H7 (cell line): ENCODE measurements around the gene CHCHD6. TPM values are rescaled to one million over a fixed set of nuclear protein-coding genes. Genes with fewer than 3 reads are reported as not detected.

Experiments used
- DNase-seq: peaks from one replicate; pipeline ENCODE4 v3.0.0; 2012
- H3K27me3 ChIP-seq: 2 replicates; pipeline ENCODE4 v1.6.0; 2011; ENCODE audit warnings: mild to moderate bottlenecking, low read length; ENCODE audit not compliant: control insufficient read depth, insufficient read depth
- H3K36me3 ChIP-seq: replicated peaks from 2 replicates; pipeline ENCODE4 v1.5.1; 2011; ENCODE audit warnings: low read length; ENCODE audit not compliant: control insufficient read depth, insufficient read depth
- H3K4me3 ChIP-seq: 2 replicates; pipeline ENCODE4 v1.5.1; 2011; ENCODE audit warnings: low read depth, mild to moderate bottlenecking, control low read depth, low read length, moderate library complexity; ENCODE audit not compliant: insufficient read depth
- total RNA-seq: library from RNA; depleted of rRNA; stranded (reverse); fragments of >200 nt; shearing (Covaris generic); gene quantifications from 2 replicates; pipeline ENCODE4 v1.2.3, GENCODE V29; 2014

Gene CHCHD6
- total RNA-seq, 1 experiment from 2014 or later, result 19.5 TPM

DNA sequence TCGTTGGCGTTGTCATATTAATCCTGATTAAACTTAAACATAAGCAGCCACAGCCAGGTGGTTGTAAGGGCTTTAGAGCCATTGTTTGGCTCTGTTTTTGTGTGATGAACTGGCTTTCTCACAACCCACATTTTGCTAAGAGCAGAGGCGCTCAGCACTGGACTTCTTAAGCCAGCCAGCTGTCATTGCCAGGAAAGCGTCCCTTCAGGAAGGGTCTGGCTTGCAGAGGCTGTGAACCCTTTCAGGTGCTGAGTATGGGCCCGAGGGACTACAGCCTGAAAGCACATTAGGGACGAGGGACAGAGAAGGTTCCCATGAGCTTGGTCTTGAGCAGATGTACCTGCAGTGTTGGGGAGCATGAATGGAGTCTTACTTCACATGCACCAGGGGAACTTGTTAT lies 112.3 kb downstream of the CHCHD6 start:
- H3K36me3 ChIP-seq, result no peaks in the 10 kb centered on the region
- H3K27me3 ChIP-seq, result no peaks in the 10 kb centered on the region
- no peak for DNase-seq
- H3K4me3 ChIP-seq, result no peak overlapping the region

DNA sequence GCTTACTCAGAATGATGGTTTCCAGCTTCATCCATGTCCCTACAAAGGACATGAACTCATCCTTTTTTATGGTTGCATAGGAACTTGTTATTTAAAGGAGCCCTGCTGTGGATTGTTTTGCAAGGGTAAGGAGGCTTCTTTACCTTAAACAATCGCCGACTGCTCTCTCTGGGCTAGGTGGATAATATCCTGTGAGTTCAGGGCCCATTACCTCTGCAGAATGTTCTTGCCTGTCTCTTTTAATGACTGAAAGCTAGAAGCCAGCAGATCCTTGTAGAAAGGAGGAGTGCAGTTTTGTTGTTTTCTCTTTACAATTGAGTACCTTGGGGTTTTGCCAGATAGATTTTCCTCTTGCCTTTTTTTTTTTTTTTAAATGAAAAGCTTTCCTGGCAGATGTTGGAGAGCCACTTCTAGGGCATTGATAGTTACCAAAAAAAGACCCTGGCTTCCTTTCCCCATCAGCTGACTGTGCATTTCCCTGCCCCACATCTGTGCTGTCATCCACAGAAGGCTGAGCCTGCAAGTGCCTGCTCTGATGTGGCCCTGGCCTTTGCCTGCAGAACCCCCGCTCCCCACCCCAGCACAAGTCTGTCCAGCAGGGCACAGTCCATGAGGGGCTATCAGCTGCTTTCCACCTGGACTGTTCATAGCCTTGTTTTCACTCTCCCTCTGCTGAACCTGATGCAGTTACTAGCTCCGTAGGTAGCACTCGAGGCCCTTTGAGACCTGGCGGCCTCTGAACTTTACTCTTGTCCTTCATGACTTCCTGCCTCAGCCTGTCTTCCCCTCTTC lies 113.1 kb downstream of the CHCHD6 start:
- H3K27me3 ChIP-seq, result no peaks in the 10 kb centered on the region
- H3K4me3 ChIP-seq, result no peak overlapping the region
- no peak for DNase-seq
- no peaks in the 10 kb centered on the region for H3K36me3 ChIP-seq

DNA sequence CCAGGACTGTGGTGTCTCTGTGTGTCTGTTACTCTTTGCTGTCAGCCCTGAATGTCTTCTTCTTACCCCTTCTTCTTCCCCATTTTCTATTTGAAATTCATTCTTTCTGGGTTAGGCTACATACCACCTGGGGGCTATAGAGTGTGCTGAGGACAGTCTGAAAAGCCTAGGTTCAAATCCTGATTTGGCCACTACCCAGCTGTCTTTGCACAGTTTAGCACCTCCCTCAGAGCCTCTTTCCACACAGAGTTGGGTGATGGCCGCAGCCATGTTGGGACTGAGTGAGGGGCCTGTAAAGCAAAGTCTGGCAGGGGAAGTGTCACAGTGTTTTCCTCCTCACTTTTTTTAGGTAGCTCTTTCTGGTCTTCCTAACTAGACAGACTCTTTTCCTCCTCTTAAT lies 113.7 kb downstream of the CHCHD6 start:
- no peak for DNase-seq
- Histone ChIP-seq H3K4me3 (no peak overlapping the region), H3K36me3 (no peaks in the 10 kb centered on the region), H3K27me3 (no peaks in the 10 kb centered on the region)

DNA sequence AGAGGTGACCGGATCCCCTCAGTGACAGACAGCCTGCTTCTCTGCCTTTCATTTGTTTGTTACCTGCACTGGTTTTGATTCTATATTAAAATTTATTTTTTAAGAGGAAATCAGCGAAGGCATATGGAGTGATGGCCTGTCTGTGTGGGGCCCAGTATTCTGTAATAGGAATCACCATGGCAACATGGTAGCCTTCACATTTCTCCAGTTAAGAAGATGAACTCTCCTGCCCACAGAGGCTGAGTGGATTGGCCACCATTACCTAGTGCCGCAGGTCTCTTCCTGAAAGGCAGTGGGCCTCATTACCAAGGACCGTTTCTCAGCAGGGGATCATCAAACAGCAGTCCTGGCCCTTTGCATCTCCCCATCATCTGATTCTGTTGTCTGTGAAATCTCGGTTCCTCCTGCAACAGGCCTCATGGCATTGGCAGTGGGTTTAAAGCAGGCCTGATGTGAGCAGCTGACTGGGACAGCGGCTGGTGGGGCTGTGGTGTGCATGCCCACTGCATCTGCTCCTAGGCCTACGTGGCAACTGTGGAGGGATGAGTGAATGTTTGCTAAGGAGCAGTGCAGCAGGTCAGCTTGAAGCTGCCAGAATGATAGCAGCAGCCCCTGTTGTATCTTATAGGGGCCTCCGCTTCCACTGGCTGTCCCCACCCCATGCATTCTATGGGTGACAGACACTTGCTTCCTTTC lies 114.5 kb downstream of the CHCHD6 start:
- Histone ChIP-seq H3K27me3 (no peaks in the 10 kb centered on the region), H3K36me3 (no peaks in the 10 kb centered on the region), H3K4me3 (no peak overlapping the region)
- no peak for DNase-seq

DNA sequence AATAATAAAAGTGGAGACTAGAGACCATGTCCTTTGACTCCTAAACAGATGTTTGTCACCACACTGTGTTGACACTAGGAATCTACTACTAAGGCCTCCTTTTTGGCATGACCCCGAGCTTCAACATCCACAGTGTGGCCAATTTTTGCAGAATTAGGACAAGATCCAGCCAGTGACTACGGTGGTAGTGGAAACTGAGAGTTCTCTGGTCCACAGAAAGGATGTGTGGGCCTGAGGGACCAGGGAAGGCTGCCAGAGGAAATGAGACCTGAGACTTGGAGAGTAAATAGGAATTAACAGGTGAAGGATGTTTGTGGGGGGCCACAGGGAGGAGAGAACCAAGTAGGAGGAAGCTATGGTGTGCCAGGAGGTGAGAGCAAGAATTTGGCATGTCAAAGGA lies 122.7 kb downstream of the CHCHD6 start:
- H3K4me3 ChIP-seq, result no peak overlapping the region
- no peak for DNase-seq
- no peaks in the 10 kb centered on the region for H3K27me3 ChIP-seq
- no peaks in the 10 kb centered on the region for H3K36me3 ChIP-seq

DNA sequence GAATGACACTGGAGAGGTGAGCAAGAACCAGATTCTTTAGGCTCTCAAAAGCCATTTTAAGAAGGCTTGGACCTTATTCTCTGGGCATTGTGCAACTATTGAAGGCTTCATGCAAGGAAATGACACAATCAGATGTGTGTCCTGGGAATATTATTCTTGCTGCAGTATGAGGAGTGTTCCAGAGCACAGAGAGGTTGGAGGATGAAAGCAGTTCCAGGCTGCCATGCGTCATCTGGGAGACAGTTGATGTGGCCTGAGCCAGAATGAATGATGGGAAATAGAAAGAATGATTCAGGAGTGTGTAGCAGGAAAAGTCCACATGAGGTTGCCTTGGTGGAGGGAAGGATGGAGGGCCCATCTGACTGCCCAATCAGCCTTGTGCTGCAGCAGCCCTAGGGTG lies 123.1 kb downstream of the CHCHD6 start:
- no peaks in the 10 kb centered on the region for H3K27me3 ChIP-seq
- H3K36me3 ChIP-seq, result no peaks in the 10 kb centered on the region
- DNase-seq, result no peak

DNA sequence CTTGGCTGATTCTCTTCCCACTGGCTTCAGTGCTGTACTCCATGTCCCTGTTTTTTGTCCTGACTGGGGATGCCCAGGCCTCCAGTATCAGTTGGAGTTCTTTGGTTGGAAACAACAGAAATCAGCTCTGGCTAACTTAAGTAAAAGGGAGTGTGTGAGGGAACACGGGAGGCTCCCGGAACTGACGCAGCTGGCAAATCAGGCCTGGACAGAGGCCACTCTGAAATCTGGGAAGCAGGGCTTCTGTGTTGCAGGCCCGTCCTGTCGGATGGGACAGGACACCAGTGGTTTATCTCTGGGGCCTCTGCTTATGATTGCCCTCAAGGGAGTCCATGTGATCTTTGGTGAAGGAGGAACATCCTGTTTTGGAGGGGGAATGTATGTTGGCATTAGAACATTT lies 124.3 kb downstream of the CHCHD6 start:
- Histone ChIP-seq H3K36me3 (no peaks in the 10 kb centered on the region), H3K4me3 (no peak overlapping the region), H3K27me3 (no peaks in the 10 kb centered on the region)
- DNase-seq, result no peak

More for the DNA sequence above, 123.1 kb downstream of the CHCHD6 start:
- no peak overlapping the region for H3K4me3 ChIP-seq

DNA sequence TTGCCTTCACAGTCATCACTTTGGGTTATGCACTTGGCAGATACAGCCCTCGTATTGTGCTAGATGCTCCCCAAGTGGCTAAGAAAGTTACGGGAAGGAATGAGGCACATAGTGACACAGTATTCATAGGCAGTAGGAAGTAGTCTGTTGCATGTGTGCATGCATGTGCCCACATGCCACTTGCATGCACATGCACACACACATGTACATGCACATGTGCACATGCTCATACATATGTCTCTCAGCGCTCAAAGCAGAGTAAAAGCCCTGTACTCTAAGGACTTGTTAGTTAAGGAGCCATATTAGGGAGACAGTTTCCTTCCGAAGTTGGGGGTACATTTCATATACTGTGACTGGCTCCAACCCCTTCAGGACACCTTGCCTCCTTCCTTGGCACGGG lies 128.9 kb downstream of the CHCHD6 start:
- H3K4me3 ChIP-seq, result no peak overlapping the region
- H3K27me3 ChIP-seq, result no peaks in the 10 kb centered on the region
- no peak for DNase-seq
- H3K36me3 ChIP-seq, result no peaks in the 10 kb centered on the region

DNA sequence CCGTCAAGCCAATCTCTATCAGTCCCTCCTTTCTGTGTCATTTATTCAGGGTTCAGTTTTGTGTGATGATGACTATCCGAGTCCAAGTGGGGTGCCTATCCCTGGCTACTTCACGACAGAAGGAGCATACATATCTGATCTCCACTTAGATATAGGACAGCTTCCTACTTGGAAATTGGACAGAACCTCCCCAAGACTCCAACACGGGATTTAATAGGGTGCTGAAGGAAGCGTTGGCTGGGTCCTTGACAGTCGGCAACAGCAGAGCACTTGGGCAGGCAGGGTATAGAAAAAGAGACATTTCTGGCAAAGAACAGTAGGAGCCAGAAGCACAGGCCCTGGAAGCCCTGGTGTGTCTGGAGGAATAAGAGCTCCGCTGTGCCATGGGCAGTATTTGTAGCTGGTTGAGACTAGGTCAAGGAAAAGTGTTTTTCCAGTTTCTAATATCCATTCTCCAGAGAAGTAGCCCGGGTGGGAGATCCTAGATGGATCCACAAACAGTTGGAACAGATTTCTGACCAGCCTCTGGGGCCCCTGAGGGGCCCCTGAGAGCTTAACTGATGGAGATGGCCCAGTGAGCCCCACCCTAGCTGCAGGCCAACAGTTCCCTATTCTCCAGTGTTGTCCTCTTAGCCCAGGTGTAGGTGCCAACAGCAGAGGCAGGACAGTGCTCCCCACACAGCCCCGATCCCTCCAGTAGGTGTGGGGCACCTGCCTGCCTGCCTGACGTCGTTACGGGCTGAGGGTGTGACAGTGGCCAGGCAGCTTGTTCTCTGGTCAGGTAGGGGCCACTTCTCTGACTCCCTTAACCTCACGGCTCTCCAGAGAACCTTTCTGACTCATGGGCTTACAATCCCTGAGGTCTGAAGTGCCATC lies 130.8 kb downstream of the CHCHD6 start:
- no peak for DNase-seq
- no peaks in the 10 kb centered on the region for H3K27me3 ChIP-seq
- H3K36me3 ChIP-seq, result no peaks in the 10 kb centered on the region
- no peak overlapping the region for H3K4me3 ChIP-seq

DNA sequence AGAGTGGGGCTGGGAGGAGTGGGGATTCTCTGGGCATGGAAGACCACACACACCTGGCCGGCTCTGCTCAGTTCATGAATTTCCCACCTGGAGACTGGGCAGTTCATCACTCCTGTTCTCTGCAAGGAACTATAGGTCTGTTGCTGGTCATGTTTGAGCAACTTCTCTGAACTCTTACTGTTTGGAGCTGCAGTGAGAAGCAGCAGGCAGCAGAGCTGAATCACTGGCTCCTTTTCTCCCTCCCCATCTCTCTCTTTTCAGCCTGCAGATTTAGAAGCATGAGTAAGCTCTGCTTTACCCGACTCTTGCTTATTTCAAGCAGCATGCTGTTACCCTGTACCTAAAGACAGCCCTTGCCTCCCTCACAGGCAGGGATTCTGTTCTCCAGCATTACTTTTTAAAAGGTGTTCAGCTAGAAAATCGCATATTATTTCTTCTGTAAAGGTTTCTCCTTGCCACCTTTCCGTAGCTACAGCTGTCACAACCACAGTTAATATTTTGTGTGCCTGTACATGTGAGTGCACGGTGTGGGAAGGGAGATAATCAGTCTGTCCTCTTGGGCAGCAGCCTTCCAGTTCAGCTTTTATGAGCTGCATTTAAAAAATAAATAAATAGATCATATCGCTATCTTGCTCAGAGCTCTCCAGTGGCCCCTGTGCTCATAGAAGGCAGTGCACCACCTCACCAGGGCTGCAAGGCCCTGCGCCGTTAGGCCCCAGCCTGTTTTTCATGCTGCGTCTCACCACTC lies 131.6 kb downstream of the CHCHD6 start:
- H3K36me3 ChIP-seq, result no peaks in the 10 kb centered on the region
- DNase-seq, result no peak
- H3K27me3 ChIP-seq, result no peaks in the 10 kb centered on the region
- H3K4me3 ChIP-seq, result no peak overlapping the region

DNA sequence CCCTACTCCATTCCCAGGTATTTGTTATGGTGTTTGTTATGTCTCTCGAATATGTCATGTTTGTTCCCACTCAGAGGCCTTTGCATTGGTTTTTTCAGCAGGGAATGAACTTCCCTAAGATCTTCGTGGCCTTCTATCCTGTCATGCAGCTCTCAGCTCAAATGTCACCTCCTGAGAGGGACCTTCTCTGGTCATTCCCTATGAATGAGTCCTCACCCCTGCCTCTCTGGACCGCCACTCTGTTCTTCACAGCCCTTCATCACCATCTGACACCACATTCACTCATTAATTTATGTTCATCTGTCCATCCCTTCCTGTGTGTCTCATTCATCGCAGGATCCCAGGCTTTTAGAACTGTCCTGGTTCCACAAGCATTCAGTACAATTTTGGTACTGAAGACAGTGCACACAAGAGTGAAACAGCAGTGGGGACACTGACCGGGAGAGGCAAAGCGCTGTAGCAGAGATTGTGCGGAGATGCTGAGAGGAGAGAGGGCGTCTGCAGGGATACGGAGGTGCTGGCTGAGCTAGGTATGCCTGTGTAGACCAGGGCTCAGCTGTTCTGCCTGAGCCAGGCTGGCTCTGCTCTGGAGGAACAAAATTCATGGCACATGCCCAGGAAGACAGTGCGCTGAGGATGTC lies 132.3 kb downstream of the CHCHD6 start:
- Histone ChIP-seq H3K4me3 (no peak overlapping the region), H3K36me3 (no peaks in the 10 kb centered on the region)
- DNase-seq, result no peak

DNA sequence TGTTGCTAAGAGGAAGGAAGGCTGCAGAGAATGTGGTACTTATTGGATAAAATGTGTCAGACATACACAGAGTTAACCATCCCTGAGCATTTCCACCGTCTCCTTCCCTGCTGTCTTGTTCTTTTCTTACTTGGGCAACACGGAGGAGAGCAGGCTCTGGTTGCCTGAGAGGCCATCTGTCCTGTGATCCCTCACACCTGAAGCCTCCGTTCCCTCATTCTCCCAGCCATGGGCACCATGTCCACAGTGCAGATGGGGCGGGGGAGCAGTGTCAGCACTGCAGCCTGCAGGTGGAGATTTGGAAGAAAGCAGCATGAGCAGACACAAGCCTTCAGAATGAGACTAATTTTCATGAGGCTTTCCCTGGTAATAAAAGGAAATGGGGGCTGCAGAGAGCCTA lies 133.7 kb downstream of the CHCHD6 start:
- no peak overlapping the region for H3K4me3 ChIP-seq
- no peak for DNase-seq
- no peaks in the 10 kb centered on the region for H3K27me3 ChIP-seq
- no peaks in the 10 kb centered on the region for H3K36me3 ChIP-seq

More for the DNA sequence above, 132.3 kb downstream of the CHCHD6 start:
- no peaks in the 10 kb centered on the region for H3K27me3 ChIP-seq

DNA sequence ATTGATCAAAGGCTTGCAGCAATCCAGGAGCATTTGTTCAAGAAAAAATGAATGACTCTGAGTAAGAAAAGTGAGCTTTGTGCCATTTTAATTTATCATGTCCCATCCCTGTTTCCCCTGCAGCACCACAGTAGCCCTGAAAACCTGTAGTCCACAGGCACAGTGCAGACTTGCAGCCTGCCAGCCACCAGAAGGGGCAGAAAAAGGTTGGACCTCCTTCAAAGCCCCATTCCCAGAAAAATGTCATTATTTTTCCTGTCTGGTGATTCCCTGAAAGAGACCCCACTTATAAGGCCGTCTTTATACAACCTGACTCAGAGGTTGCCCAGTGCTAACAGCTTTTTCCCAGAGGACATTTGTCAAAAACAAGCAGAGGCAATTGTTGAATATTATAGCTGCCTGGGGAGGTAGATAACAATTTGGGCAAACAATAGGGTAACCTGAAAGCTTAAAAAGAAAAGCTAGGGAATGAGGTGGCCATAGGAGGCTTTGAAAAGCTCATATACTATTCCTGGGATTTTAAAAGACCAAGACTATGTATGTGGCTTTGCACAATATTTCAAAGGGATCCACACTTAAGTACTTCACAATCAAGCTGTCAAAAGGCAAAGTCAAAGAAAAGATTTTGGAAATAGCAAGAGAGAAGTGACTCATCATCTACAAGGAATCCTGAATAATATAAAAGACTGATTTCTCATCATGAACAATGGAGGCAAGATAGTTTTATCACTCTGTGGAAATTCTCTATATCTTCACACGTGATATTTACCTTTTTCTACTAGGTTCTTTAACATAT lies 142.1 kb downstream of the CHCHD6 start:
- Histone ChIP-seq H3K4me3 (no peak overlapping the region), H3K27me3 (no peaks in the 10 kb centered on the region), H3K36me3 (no peaks in the 10 kb centered on the region)
- no peak for DNase-seq
